ENCODE measurements around the gene ZNF431. TPM values are rescaled to one million over a fixed set of nuclear protein-coding genes. Genes with fewer than 3 reads are reported as not detected.

ZNF431 gene
- total and polyA plus RNA-seq, 12 donors, result 6.1 to 76.7 (median 25.7) TPM

GRCh38 chr19:21101521-21102242, 40.2 kb upstream of the ZNF431 start:
- intact Hi-C loops (cut with DNase I), result no loop called here
- Histone ChIP-seq H3K36me3 (replicated peaks in 1 of 2) (peaks cover 0 to 7% of the 10 kb centered on the region in 2 donors), H3K4me3 (no peak overlapping the region), H3K4me1 (replicated peaks in 1 of 2) (no peaks in the 10 kb centered on the region), H3K27me3 (no peaks in the 10 kb centered on the region), H3K27ac (no peak overlapping the region), H3K9me3 (replicated peaks in 1 of 3) (no peaks in the 10 kb centered on the region)
- peak in 1 of 7 donors; percentile 16 for DNase-seq
- WGBS, 4 donors, result 83 to 94% (median 88%) methylated on average over 2 of the region's 2 CpGs
- TF ChIP-seq POLR2A (IDR thresholded peaks at IDR 0.05), result no peak
- TF ChIP-seq CTCF (IDR thresholded peaks at IDR 0.05), result no peak

- no peak overlapping the region for H3K27ac ChIP-seq
- H3K36me3 ChIP-seq (replicated peaks in 1 of 2), result peaks cover 0 to 7% of the 10 kb centered on the region in 2 donors
- intact Hi-C loops (cut with DNase I), result no loop called here
- H3K4me1 ChIP-seq (replicated peaks in 1 of 2), result peaks cover 0 to 7% of the 10 kb centered on the region in 2 donors
- H3K27me3 ChIP-seq, result no peaks in the 10 kb centered on the region
- peak in 3 of 7 donors; percentile 37 to 57 (median 41) for DNase-seq
- no peaks in the 10 kb centered on the region for H3K9me3 ChIP-seq (replicated peaks in 1 of 3)
- TF ChIP-seq CTCF (IDR thresholded peaks at IDR 0.05) (no peak), POLR2A (IDR thresholded peaks at IDR 0.05) (no peak)
- H3K4me3 ChIP-seq, result no peak overlapping the region
These were observed 32.7 kb upstream of the ZNF431 start for GRCh38 chr19:21109116-21109515.

GRCh38 chr19:21110183-21110582, 31.7 kb upstream of the ZNF431 start:
- no peak overlapping the region for H3K27ac ChIP-seq
- no peaks in the 10 kb centered on the region for H3K9me3 ChIP-seq (replicated peaks in 1 of 3)
- intact Hi-C loops (cut with DNase I), result no loop called here
- WGBS, 4 donors, result 97 to 100% (median 99%) methylated on average over 1 of the region's 1 CpG
- peaks cover 0 to under 1% of the 10 kb centered on the region in 2 donors for H3K36me3 ChIP-seq (replicated peaks in 1 of 2)
- H3K4me3 ChIP-seq, result no peak overlapping the region
- H3K4me1 ChIP-seq (replicated peaks in 1 of 2), result peaks cover 0 to 7% of the 10 kb centered on the region in 2 donors
- TF ChIP-seq CTCF (IDR thresholded peaks at IDR 0.05) (no peak), POLR2A (IDR thresholded peaks at IDR 0.05) (no peak)
- no peaks in the 10 kb centered on the region for H3K27me3 ChIP-seq
- no peak for DNase-seq

GRCh38 chr19:21115430-21115829, 26.4 kb upstream of the ZNF431 start:
- Histone ChIP-seq H3K4me1 (replicated peaks in 1 of 2) (no peaks in the 10 kb centered on the region), H3K9me3 (replicated peaks in 1 of 3) (no peaks in the 10 kb centered on the region), H3K4me3 (no peak overlapping the region), H3K36me3 (replicated peaks in 1 of 2) (peaks cover 0 to 15% of the 10 kb centered on the region in 2 donors), H3K27me3 (no peaks in the 10 kb centered on the region), H3K27ac (no peak overlapping the region)
- no peak for DNase-seq
- intact Hi-C loops (cut with DNase I), result no loop called here
- no peak for TF ChIP-seq CTCF (IDR thresholded peaks at IDR 0.05)
- TF ChIP-seq POLR2A (IDR thresholded peaks at IDR 0.05), result no peak
